Dendritic cell treated with granulocyte-macrophage colony-stimulating factor and Interleukin-4, amounts not matched to agents 40 ng/mL and 50 ng/mL, for 4 days (primary cell): Measurements from ENCODE around the gene TMEM185B.
A peak's percentile ranks its signal among the peaks of the same experiment; 100 is the strongest.
"Not testable (repeated sequence)": the region's sequence is repeated elsewhere in the genome, so short reads cannot be mapped to it uniquely, and the experiment has no call there.

Source experiments
- H3K27ac Mint-ChIP-seq: one replicate; pipeline ENCODE4 v1.8.0; 2022; ENCODE audit warnings: mild to moderate bottlenecking, mixed read lengths
- H3K27me3 Mint-ChIP-seq: one replicate; pipeline ENCODE4 v1.8.0; 2022; ENCODE audit warnings: mild to moderate bottlenecking, mixed read lengths
- H3K36me3 Mint-ChIP-seq: one replicate; pipeline ENCODE4 v1.8.0; 2022; ENCODE audit warnings: low read depth, mixed read lengths
- H3K4me1 Mint-ChIP-seq: one replicate; pipeline ENCODE4 v1.8.0; 2022; ENCODE audit warnings: low read depth, mixed read lengths
- H3K4me3 Mint-ChIP-seq: one replicate; pipeline ENCODE4 v1.8.0; 2022; ENCODE audit warnings: mild to moderate bottlenecking, moderate library complexity, mixed read lengths
- H3K9me3 Mint-ChIP-seq: one replicate; pipeline ENCODE4 v1.8.0; 2022; ENCODE audit warnings: mixed read lengths
- intact Hi-C: fragments of 100-400 bp; cut with micrococcal nuclease; formaldehyde crosslinking; loops from one replicate; pipeline ENCODE4 v1.15.0; 2022

The TMEM185B gene

DNA sequence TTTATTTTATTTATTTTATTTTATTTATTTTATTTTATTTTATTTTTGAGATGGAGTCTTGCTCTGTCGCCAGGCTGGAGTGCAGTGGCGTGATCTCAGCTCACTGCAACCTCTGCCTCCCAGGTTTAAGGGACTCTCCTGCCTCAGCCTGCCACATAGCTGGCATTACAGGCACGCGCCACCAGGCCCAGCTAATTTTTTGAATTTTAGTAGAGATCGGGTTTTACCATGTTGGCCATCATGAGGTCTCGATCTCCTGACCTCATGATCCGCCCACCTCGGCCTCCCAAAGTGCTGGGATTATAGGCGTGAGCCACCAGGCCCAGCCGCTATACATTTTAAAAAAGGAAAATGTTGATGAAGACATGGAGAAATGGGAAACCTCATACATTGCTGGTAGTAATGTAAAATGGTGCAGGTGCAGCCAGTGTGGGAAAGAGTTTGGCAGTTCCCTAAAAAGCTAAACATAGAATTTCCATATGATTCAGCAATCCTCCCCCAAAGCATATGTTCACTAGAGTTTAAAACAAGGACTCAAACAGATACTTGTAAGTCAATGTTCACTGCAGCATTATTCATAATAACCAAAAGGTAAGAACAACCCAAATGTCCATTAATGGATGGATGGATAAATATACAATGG is 23.3 kb downstream of the TMEM185B start:
- intact Hi-C loops, H3K4me3 Mint-ChIP-seq, H3K27ac Mint-ChIP-seq, H3K27me3 Mint-ChIP-seq, H3K36me3 Mint-ChIP-seq: not testable (repeated sequence)
- Mint-ChIP-seq H3K9me3 (peaks cover 16% of the 10 kb centered on the region), H3K4me1 (peaks cover 22% of the 10 kb centered on the region)

- H3K9me3 Mint-ChIP-seq, result peaks cover 30% of the 10 kb centered on the region
- no peak overlapping the region for H3K4me3 Mint-ChIP-seq
- no peaks in the 10 kb centered on the region for H3K36me3 Mint-ChIP-seq
- H3K27me3 Mint-ChIP-seq, result peaks cover 3% of the 10 kb centered on the region
- intact Hi-C loops, result no loop called here
- H3K4me1 Mint-ChIP-seq, result no peaks in the 10 kb centered on the region
- no peak overlapping the region for H3K27ac Mint-ChIP-seq
Observed at GRCh38 chr2:120195553-120195952, 27.6 kb downstream of the TMEM185B start.

GRCh38 chr2:120192280-120192679 is 30.9 kb downstream of the TMEM185B start:
- H3K9me3 Mint-ChIP-seq, result peaks cover 14% of the 10 kb centered on the region
- peaks cover 3% of the 10 kb centered on the region for H3K27me3 Mint-ChIP-seq
- H3K4me1 Mint-ChIP-seq, result no peaks in the 10 kb centered on the region
- H3K36me3 Mint-ChIP-seq, result no peaks in the 10 kb centered on the region
- no peak overlapping the region for H3K27ac Mint-ChIP-seq
- intact Hi-C loops, result no loop called here
- no peak overlapping the region for H3K4me3 Mint-ChIP-seq

GRCh38 chr2:120189189-120189588 is 34.0 kb downstream of the TMEM185B start:
- H3K4me3 Mint-ChIP-seq, result no peak overlapping the region
- peaks cover 14% of the 10 kb centered on the region for H3K9me3 Mint-ChIP-seq
- H3K27me3 Mint-ChIP-seq, result peaks cover 4% of the 10 kb centered on the region
- H3K36me3 Mint-ChIP-seq, result no peaks in the 10 kb centered on the region
- H3K27ac Mint-ChIP-seq, result no peak overlapping the region
- no peaks in the 10 kb centered on the region for H3K4me1 Mint-ChIP-seq
- intact Hi-C loops, result no loop called here

GRCh38 chr2:120182019-120182560 is 41.1 kb downstream of the TMEM185B start:
- Mint-ChIP-seq H3K36me3 (no peaks in the 10 kb centered on the region), H3K4me1 (peaks cover 12% of the 10 kb centered on the region), H3K4me3 (no peak overlapping the region), H3K27me3 (peaks cover 6% of the 10 kb centered on the region), H3K9me3 (no peaks in the 10 kb centered on the region), H3K27ac (peak overlapping the region; percentile 6)
- intact Hi-C loops, result no loop called here

DNA sequence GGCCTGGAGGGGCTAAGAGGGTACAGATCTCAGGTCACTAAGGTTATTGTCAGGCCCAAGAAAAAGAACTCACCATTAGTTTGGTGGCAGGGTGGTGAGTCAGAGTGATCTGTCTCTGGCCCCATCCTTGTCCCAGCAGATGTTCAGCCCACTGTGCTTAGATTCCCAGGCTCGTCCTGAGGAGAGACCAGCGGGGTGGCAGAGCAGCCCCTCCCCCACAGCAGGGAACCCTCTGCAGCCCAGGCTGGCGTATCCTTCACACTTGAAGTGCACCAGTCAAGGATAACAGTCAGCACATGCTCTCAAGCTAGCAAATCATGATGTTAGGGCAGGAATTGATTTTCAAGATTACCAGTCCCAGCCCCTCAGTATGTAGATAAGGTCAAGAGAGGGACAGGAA is 43.1 kb downstream of the TMEM185B start:
- peaks cover 5% of the 10 kb centered on the region for H3K27me3 Mint-ChIP-seq
- no peak overlapping the region for H3K4me3 Mint-ChIP-seq
- no peaks in the 10 kb centered on the region for H3K9me3 Mint-ChIP-seq
- intact Hi-C loops, result no loop called here
- no peaks in the 10 kb centered on the region for H3K36me3 Mint-ChIP-seq
- peaks cover 15% of the 10 kb centered on the region for H3K4me1 Mint-ChIP-seq
- H3K27ac Mint-ChIP-seq, result no peak overlapping the region

- no peak overlapping the region for H3K4me3 Mint-ChIP-seq
- no peak overlapping the region for H3K27ac Mint-ChIP-seq
- intact Hi-C loops, result loop anchor here (5.0 kb wide), 2 partner anchors 133 to 532 kb away; no protein-coding TSS in a partner anchor
- H3K36me3 Mint-ChIP-seq, result no peaks in the 10 kb centered on the region
- peaks cover 15% of the 10 kb centered on the region for H3K4me1 Mint-ChIP-seq
- no peaks in the 10 kb centered on the region for H3K9me3 Mint-ChIP-seq
- peaks cover 5% of the 10 kb centered on the region for H3K27me3 Mint-ChIP-seq
Observed at GRCh38 chr2:120179396-120179795, 43.8 kb downstream of the TMEM185B start.

DNA sequence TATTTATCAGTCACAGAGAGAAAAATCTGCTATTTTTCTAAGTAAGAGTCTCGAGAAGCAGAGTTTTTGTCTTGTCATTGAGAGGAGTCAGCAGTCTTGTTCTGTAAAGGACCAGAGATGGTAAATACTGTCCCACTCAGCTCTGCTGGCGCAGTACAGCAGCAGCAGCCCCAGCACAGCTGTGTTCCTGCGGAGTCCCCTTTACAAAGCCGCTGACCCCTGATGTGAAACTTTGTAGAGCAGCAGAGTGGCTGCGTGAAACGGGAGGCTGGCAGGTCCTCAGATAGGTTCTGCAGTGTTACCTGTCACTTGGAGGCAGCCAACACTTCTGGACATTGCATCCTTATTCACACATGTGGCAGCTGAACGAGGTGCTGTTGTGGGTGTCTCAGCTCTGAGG is 45.2 kb downstream of the TMEM185B start:
- intact Hi-C loops, result loop anchor here (2.0 to 5.0 kb wide), 4 partner anchors 75 to 531 kb away; partner anchors contain the start of genes PTPN4 and RALB
- Mint-ChIP-seq H3K27me3 (peaks cover 11% of the 10 kb centered on the region), H3K4me1 (peaks cover 15% of the 10 kb centered on the region), H3K9me3 (no peaks in the 10 kb centered on the region), H3K4me3 (no peak overlapping the region), H3K27ac (no peak overlapping the region), H3K36me3 (no peaks in the 10 kb centered on the region)

GRCh38 chr2:120177001-120177621 is 46.1 kb downstream of the TMEM185B start:
- H3K27me3 Mint-ChIP-seq, result peaks cover 15% of the 10 kb centered on the region
- H3K9me3 Mint-ChIP-seq, result no peaks in the 10 kb centered on the region
- intact Hi-C loops, result loop anchor here (2.0 to 5.0 kb wide), 4 partner anchors 76 to 530 kb away; partner anchors contain the start of genes PTPN4 and RALB
- no peaks in the 10 kb centered on the region for H3K36me3 Mint-ChIP-seq
- peak overlapping the region; percentile 81 for H3K4me3 Mint-ChIP-seq
- peak overlapping the region; percentile 87 for H3K27ac Mint-ChIP-seq
- peaks cover 12% of the 10 kb centered on the region for H3K4me1 Mint-ChIP-seq

- Mint-ChIP-seq H3K4me1 (peaks cover 7% of the 10 kb centered on the region), H3K4me3 (no peak overlapping the region), H3K27me3 (peaks cover 17% of the 10 kb centered on the region), H3K27ac (peak overlapping the region; percentile 87), H3K36me3 (no peaks in the 10 kb centered on the region), H3K9me3 (no peaks in the 10 kb centered on the region)
- intact Hi-C loops, result loop anchor here (2.0 to 5.0 kb wide), 4 partner anchors 76 to 529 kb away; partner anchors contain the start of genes PTPN4 and RALB
Observed at GRCh38 chr2:120176526-120176925, 46.7 kb downstream of the TMEM185B start.

DNA sequence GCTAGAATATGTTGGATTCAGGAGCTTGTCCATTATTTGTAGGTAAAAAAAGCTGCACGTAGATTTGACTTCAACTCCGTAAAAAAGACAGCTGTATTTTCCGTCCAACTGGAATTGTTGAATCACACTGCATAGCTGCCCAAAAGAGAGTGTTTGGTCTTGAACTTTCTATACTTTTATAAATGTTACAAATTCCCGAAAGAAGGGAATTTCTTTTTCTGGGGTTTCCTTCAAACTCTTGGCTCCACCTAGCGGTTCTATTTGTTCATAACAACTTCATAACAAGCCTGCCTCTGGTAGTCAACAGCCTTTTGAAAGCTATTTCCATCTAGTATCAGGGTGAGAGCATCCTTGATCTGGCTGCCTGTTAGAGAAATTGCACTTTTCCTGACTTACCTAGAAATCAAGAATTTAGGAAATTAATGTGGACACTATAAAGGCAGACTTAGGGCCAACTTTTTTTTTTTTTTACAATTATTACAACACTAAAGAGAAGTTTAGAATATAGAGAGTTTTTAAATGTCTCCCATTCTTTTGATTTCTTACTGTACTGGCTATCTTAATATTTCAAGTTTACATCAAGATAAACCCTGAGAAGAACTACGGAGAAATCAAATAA is 48.1 kb downstream of the TMEM185B start:
- Mint-ChIP-seq H3K9me3 (no peaks in the 10 kb centered on the region), H3K4me3 (no peak overlapping the region), H3K27ac (no peak overlapping the region), H3K27me3 (peaks cover 19% of the 10 kb centered on the region), H3K4me1 (peaks cover 7% of the 10 kb centered on the region), H3K36me3 (no peaks in the 10 kb centered on the region)
- intact Hi-C loops, result loop anchor here (1.0 to 5.0 kb wide), 5 partner anchors 66 to 528 kb away; no protein-coding TSS in a partner anchor
